ENCODE results near the gene AMER3.

Gene AMER3

GRCh38 chr2:130813722-130814121 lies 58.4 kb downstream of the AMER3 start:
- TF ChIP-seq POLR2AphosphoS5 (IDR thresholded peaks at IDR 0.05; ENCODE audit: low read depth, low read length) (no peak), SIN3A (IDR thresholded peaks at IDR 0.05; ENCODE audit: borderline replicate concordance, insufficient read depth, low read length) (no peak), TAF1 (IDR thresholded peaks at IDR 0.05; ENCODE audit: borderline replicate concordance, insufficient read depth, low read length) (no peak), FOXP2 (optimal IDR thresholded peaks at IDR 0.05; ENCODE audit: borderline replicate concordance, extremely low read depth, extremely low read length, insufficient read depth) (no peak)
- TF ChIP-seq, protein P1, sequence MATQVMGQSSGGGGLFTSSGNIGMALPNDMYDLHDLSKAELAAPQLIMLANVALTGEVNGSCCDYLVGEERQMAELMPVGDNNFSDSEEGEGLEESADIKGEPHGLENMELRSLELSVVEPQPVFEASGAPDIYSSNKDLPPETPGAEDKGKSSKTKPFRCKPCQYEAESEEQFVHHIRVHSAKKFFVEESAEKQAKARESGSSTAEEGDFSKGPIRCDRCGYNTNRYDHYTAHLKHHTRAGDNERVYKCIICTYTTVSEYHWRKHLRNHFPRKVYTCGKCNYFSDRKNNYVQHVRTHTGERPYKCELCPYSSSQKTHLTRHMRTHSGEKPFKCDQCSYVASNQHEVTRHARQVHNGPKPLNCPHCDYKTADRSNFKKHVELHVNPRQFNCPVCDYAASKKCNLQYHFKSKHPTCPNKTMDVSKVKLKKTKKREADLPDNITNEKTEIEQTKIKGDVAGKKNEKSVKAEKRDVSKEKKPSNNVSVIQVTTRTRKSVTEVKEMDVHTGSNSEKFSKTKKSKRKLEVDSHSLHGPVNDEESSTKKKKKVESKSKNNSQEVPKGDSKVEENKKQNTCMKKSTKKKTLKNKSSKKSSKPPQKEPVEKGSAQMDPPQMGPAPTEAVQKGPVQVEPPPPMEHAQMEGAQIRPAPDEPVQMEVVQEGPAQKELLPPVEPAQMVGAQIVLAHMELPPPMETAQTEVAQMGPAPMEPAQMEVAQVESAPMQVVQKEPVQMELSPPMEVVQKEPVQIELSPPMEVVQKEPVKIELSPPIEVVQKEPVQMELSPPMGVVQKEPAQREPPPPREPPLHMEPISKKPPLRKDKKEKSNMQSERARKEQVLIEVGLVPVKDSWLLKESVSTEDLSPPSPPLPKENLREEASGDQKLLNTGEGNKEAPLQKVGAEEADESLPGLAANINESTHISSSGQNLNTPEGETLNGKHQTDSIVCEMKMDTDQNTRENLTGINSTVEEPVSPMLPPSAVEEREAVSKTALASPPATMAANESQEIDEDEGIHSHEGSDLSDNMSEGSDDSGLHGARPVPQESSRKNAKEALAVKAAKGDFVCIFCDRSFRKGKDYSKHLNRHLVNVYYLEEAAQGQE (IDR thresholded peaks at IDR 0.05; ENCODE audit: insufficient read depth in 1 of 2, low read depth in 2 of 2, low read length in 2 of 2): no peak

GRCh38 chr2:130814931-130815680 lies 59.8 kb downstream of the AMER3 start:
- TF ChIP-seq FOXP2 (optimal IDR thresholded peaks at IDR 0.05; ENCODE audit: borderline replicate concordance, extremely low read depth, extremely low read length, insufficient read depth) (no peak), SIN3A (IDR thresholded peaks at IDR 0.05; ENCODE audit: borderline replicate concordance, insufficient read depth, low read length) (no peak), TAF1 (IDR thresholded peaks at IDR 0.05; ENCODE audit: borderline replicate concordance, insufficient read depth, low read length) (no peak), POLR2AphosphoS5 (IDR thresholded peaks at IDR 0.05; ENCODE audit: low read depth, low read length) (no peak)
- TF ChIP-seq, protein P1 (IDR thresholded peaks at IDR 0.05; ENCODE audit: insufficient read depth in 1 of 2, low read depth in 2 of 2, low read length in 2 of 2): no peak
